Measurements from ENCODE around the gene SPEM1.

The SPEM1 gene

GRCh38 chr17:7439462-7440112 lies 19.5 kb downstream of the SPEM1 start, which contains the start of gene FGF11:
Gene FGF11 (plus strand): TSS chr17:7439512. CDS start chr17:7439621, 109 bp downstream.
- DNase-seq (ENCODE audit: low read depth in 2 of 3, low spot score in 1 of 3): no peak

- DNase-seq (ENCODE audit: low read depth in 2 of 3, low spot score in 1 of 3): no peak
These were observed 20.1 kb downstream of the SPEM1 start for GRCh38 chr17:7440113-7440833.

GRCh38 chr17:7440834-7441195 lies 20.7 kb downstream of the SPEM1 start:
- DNase-seq (ENCODE audit: low read depth in 2 of 3, low spot score in 1 of 3): no peak

- DNase-seq (ENCODE audit: low read depth in 2 of 3, low spot score in 1 of 3): no peak
These were observed 21.1 kb downstream of the SPEM1 start for GRCh38 chr17:7441266-7441665.

GRCh38 chr17:7442142-7442541 lies 22.0 kb downstream of the SPEM1 start:
- DNase-seq (ENCODE audit: low read depth in 2 of 3, low spot score in 1 of 3): no peak

- DNase-seq (ENCODE audit: low read depth in 2 of 3, low spot score in 1 of 3): no peak
These were observed 23.7 kb downstream of the SPEM1 start for GRCh38 chr17:7443499-7444485.

GRCh38 chr17:7444682-7445618 lies 24.8 kb downstream of the SPEM1 start, which contains the start of gene CHRNB1:
Gene CHRNB1 (plus strand): TSS chr17:7445061. CDS start chr17:7445128, 67 bp downstream.
- no peak for DNase-seq (ENCODE audit: low read depth in 2 of 3, low spot score in 1 of 3)

GRCh38 chr17:7445619-7445968 lies 25.5 kb downstream of the SPEM1 start:
- no peak for DNase-seq (ENCODE audit: low read depth in 2 of 3, low spot score in 1 of 3)

GRCh38 chr17:7448461-7448860 lies 28.3 kb downstream of the SPEM1 start:
- DNase-seq (ENCODE audit: low read depth in 2 of 3, low spot score in 1 of 3): no peak

- DNase-seq (ENCODE audit: low read depth in 2 of 3, low spot score in 1 of 3): no peak
These were observed 39.9 kb downstream of the SPEM1 start for GRCh38 chr17:7459961-7460545.

GRCh38 chr17:7460850-7461660 lies 40.9 kb downstream of the SPEM1 start:
- no peak for DNase-seq (ENCODE audit: low read depth in 2 of 3, low spot score in 1 of 3)

GRCh38 chr17:7462474-7463371 lies 42.6 kb downstream of the SPEM1 start:
- no peak for DNase-seq (ENCODE audit: low read depth in 2 of 3, low spot score in 1 of 3)

GRCh38 chr17:7463372-7463846 lies 43.3 kb downstream of the SPEM1 start:
- no peak for DNase-seq (ENCODE audit: low read depth in 2 of 3, low spot score in 1 of 3)

- no peak for DNase-seq (ENCODE audit: low read depth in 2 of 3, low spot score in 1 of 3)
These were observed 44.0 kb downstream of the SPEM1 start for GRCh38 chr17:7464081-7464480.

- DNase-seq (ENCODE audit: low read depth in 2 of 3, low spot score in 1 of 3): no peak
These were observed 45.6 kb downstream of the SPEM1 start for GRCh38 chr17:7465597-7466275.

GRCh38 chr17:7466318-7466638 lies 46.2 kb downstream of the SPEM1 start:
- DNase-seq (ENCODE audit: low read depth in 2 of 3, low spot score in 1 of 3): no peak

- no peak for DNase-seq (ENCODE audit: low read depth in 2 of 3, low spot score in 1 of 3)
These were observed 46.7 kb downstream of the SPEM1 start for GRCh38 chr17:7466639-7467341.

Measured in stimulated activated CD4-positive, alpha-beta T cell treated with anti-CD3 and anti-CD28 coated beads, Interleukin-12 subunit alpha, Interleukin-12 subunit beta, amount 100 ng/mL, for 48 hours (primary cell).